ENCODE results near the gene ZFTA.

ZFTA gene

GRCh38 chr11:63805844-63806415 lies 37.4 kb upstream of the ZFTA start:
- Histone ChIP-seq H3K36me3 (ENCODE audit: control insufficient read depth, insufficient read depth, low read length) (no peaks in the 10 kb centered on the region), H3K4me3 (ENCODE audit: insufficient read depth, low read depth, low read length, poor library complexity, severe bottlenecking) (no peak overlapping the region), H3K4me1 (ENCODE audit: control insufficient read depth, insufficient read depth, low read length, poor library complexity, severe bottlenecking) (no peaks in the 10 kb centered on the region), H3K27ac (ENCODE audit: insufficient read depth, low read length, poor library complexity, severe bottlenecking) (no peak overlapping the region), H3K27me3 (replicated peaks; ENCODE audit: control insufficient read depth, insufficient read depth, low read length, poor library complexity, severe bottlenecking) (no peaks in the 10 kb centered on the region), H3K9me3 (ENCODE audit: control insufficient read depth, low read length) (no peaks in the 10 kb centered on the region)
- DNase-seq = no peak

GRCh38 chr11:63804259-63804658 lies 35.7 kb upstream of the ZFTA start:
- H3K27ac ChIP-seq (ENCODE audit: insufficient read depth, low read length, poor library complexity, severe bottlenecking) = no peak overlapping the region

GRCh38 chr11:63802637-63803414 lies 34.3 kb upstream of the ZFTA start:
- H3K27ac ChIP-seq (ENCODE audit: insufficient read depth, low read length, poor library complexity, severe bottlenecking) = no peak overlapping the region
- no peaks in the 10 kb centered on the region for H3K36me3 ChIP-seq (ENCODE audit: control insufficient read depth, insufficient read depth, low read length)
- no peaks in the 10 kb centered on the region for H3K4me1 ChIP-seq (ENCODE audit: control insufficient read depth, insufficient read depth, low read length, poor library complexity, severe bottlenecking)
- no peak for DNase-seq
- no peak overlapping the region for H3K4me3 ChIP-seq (ENCODE audit: insufficient read depth, low read depth, low read length, poor library complexity, severe bottlenecking)
- H3K9me3 ChIP-seq (ENCODE audit: control insufficient read depth, low read length) = no peaks in the 10 kb centered on the region
- no peaks in the 10 kb centered on the region for H3K27me3 ChIP-seq (replicated peaks; ENCODE audit: control insufficient read depth, insufficient read depth, low read length, poor library complexity, severe bottlenecking)

More at GRCh38 chr11:63804259-63804658, 35.7 kb upstream of the ZFTA start:
- no peaks in the 10 kb centered on the region for H3K9me3 ChIP-seq (ENCODE audit: control insufficient read depth, low read length)
- H3K36me3 ChIP-seq (ENCODE audit: control insufficient read depth, insufficient read depth, low read length) = no peaks in the 10 kb centered on the region
- H3K4me1 ChIP-seq (ENCODE audit: control insufficient read depth, insufficient read depth, low read length, poor library complexity, severe bottlenecking) = no peaks in the 10 kb centered on the region
- H3K4me3 ChIP-seq (ENCODE audit: insufficient read depth, low read depth, low read length, poor library complexity, severe bottlenecking) = no peak overlapping the region
- H3K27me3 ChIP-seq (replicated peaks; ENCODE audit: control insufficient read depth, insufficient read depth, low read length, poor library complexity, severe bottlenecking) = no peaks in the 10 kb centered on the region
- no peak for DNase-seq

- no peak overlapping the region for H3K27ac ChIP-seq (ENCODE audit: insufficient read depth, low read length, poor library complexity, severe bottlenecking)
These were observed 32.3 kb upstream of the ZFTA start for GRCh38 chr11:63800921-63801320.

GRCh38 chr11:63795066-63795465 lies 26.5 kb upstream of the ZFTA start:
- Histone ChIP-seq H3K4me3 (ENCODE audit: insufficient read depth, low read depth, low read length, poor library complexity, severe bottlenecking) (no peak overlapping the region), H3K9me3 (ENCODE audit: control insufficient read depth, low read length) (peaks cover 4% of the 10 kb centered on the region), H3K27ac (ENCODE audit: insufficient read depth, low read length, poor library complexity, severe bottlenecking) (no peak overlapping the region), H3K27me3 (replicated peaks; ENCODE audit: control insufficient read depth, insufficient read depth, low read length, poor library complexity, severe bottlenecking) (no peaks in the 10 kb centered on the region), H3K4me1 (ENCODE audit: control insufficient read depth, insufficient read depth, low read length, poor library complexity, severe bottlenecking) (no peaks in the 10 kb centered on the region), H3K36me3 (ENCODE audit: control insufficient read depth, insufficient read depth, low read length) (no peaks in the 10 kb centered on the region)
- no peak for DNase-seq

More at GRCh38 chr11:63800921-63801320, 32.3 kb upstream of the ZFTA start:
- Histone ChIP-seq H3K4me1 (ENCODE audit: control insufficient read depth, insufficient read depth, low read length, poor library complexity, severe bottlenecking) (no peaks in the 10 kb centered on the region), H3K4me3 (ENCODE audit: insufficient read depth, low read depth, low read length, poor library complexity, severe bottlenecking) (no peak overlapping the region), H3K27me3 (replicated peaks; ENCODE audit: control insufficient read depth, insufficient read depth, low read length, poor library complexity, severe bottlenecking) (no peaks in the 10 kb centered on the region), H3K36me3 (ENCODE audit: control insufficient read depth, insufficient read depth, low read length) (no peaks in the 10 kb centered on the region), H3K9me3 (ENCODE audit: control insufficient read depth, low read length) (no peaks in the 10 kb centered on the region)
- no peak for DNase-seq

- Histone ChIP-seq H3K9me3 (ENCODE audit: control insufficient read depth, low read length) (peaks cover 4% of the 10 kb centered on the region), H3K4me1 (ENCODE audit: control insufficient read depth, insufficient read depth, low read length, poor library complexity, severe bottlenecking) (no peaks in the 10 kb centered on the region), H3K27me3 (replicated peaks; ENCODE audit: control insufficient read depth, insufficient read depth, low read length, poor library complexity, severe bottlenecking) (no peaks in the 10 kb centered on the region), H3K27ac (ENCODE audit: insufficient read depth, low read length, poor library complexity, severe bottlenecking) (no peak overlapping the region), H3K4me3 (ENCODE audit: insufficient read depth, low read depth, low read length, poor library complexity, severe bottlenecking) (no peak overlapping the region), H3K36me3 (ENCODE audit: control insufficient read depth, insufficient read depth, low read length) (no peaks in the 10 kb centered on the region)
- no peak for DNase-seq
These were observed 24.6 kb upstream of the ZFTA start for GRCh38 chr11:63793161-63793560.

GRCh38 chr11:63791495-63792167 lies 23.1 kb upstream of the ZFTA start:
- Histone ChIP-seq H3K9me3 (ENCODE audit: control insufficient read depth, low read length) (peaks cover 4% of the 10 kb centered on the region), H3K27me3 (replicated peaks; ENCODE audit: control insufficient read depth, insufficient read depth, low read length, poor library complexity, severe bottlenecking) (no peaks in the 10 kb centered on the region), H3K27ac (ENCODE audit: insufficient read depth, low read length, poor library complexity, severe bottlenecking) (no peak overlapping the region), H3K36me3 (ENCODE audit: control insufficient read depth, insufficient read depth, low read length) (no peaks in the 10 kb centered on the region), H3K4me3 (ENCODE audit: insufficient read depth, low read depth, low read length, poor library complexity, severe bottlenecking) (no peak overlapping the region), H3K4me1 (ENCODE audit: control insufficient read depth, insufficient read depth, low read length, poor library complexity, severe bottlenecking) (no peaks in the 10 kb centered on the region)
- DNase-seq = no peak

GRCh38 chr11:63785823-63786222 lies 17.2 kb upstream of the ZFTA start:
- Histone ChIP-seq H3K9me3 (ENCODE audit: control insufficient read depth, low read length) (no peaks in the 10 kb centered on the region), H3K4me1 (ENCODE audit: control insufficient read depth, insufficient read depth, low read length, poor library complexity, severe bottlenecking) (no peaks in the 10 kb centered on the region), H3K4me3 (ENCODE audit: insufficient read depth, low read depth, low read length, poor library complexity, severe bottlenecking) (no peak overlapping the region), H3K27me3 (replicated peaks; ENCODE audit: control insufficient read depth, insufficient read depth, low read length, poor library complexity, severe bottlenecking) (no peaks in the 10 kb centered on the region), H3K27ac (ENCODE audit: insufficient read depth, low read length, poor library complexity, severe bottlenecking) (no peak overlapping the region), H3K36me3 (ENCODE audit: control insufficient read depth, insufficient read depth, low read length) (no peaks in the 10 kb centered on the region)
- DNase-seq = no peak

- Histone ChIP-seq H3K4me3 (ENCODE audit: insufficient read depth, low read depth, low read length, poor library complexity, severe bottlenecking) (no peak overlapping the region), H3K27ac (ENCODE audit: insufficient read depth, low read length, poor library complexity, severe bottlenecking) (no peak overlapping the region), H3K36me3 (ENCODE audit: control insufficient read depth, insufficient read depth, low read length) (no peaks in the 10 kb centered on the region), H3K4me1 (ENCODE audit: control insufficient read depth, insufficient read depth, low read length, poor library complexity, severe bottlenecking) (no peaks in the 10 kb centered on the region), H3K27me3 (replicated peaks; ENCODE audit: control insufficient read depth, insufficient read depth, low read length, poor library complexity, severe bottlenecking) (no peaks in the 10 kb centered on the region), H3K9me3 (ENCODE audit: control insufficient read depth, low read length) (no peaks in the 10 kb centered on the region)
- DNase-seq = no peak
These were observed 15.5 kb upstream of the ZFTA start for GRCh38 chr11:63783925-63784592.

- Histone ChIP-seq H3K9me3 (ENCODE audit: control insufficient read depth, low read length) (no peaks in the 10 kb centered on the region), H3K4me3 (ENCODE audit: insufficient read depth, low read depth, low read length, poor library complexity, severe bottlenecking) (no peak overlapping the region), H3K4me1 (ENCODE audit: control insufficient read depth, insufficient read depth, low read length, poor library complexity, severe bottlenecking) (no peaks in the 10 kb centered on the region), H3K27ac (ENCODE audit: insufficient read depth, low read length, poor library complexity, severe bottlenecking) (no peak overlapping the region), H3K36me3 (ENCODE audit: control insufficient read depth, insufficient read depth, low read length) (no peaks in the 10 kb centered on the region), H3K27me3 (replicated peaks; ENCODE audit: control insufficient read depth, insufficient read depth, low read length, poor library complexity, severe bottlenecking) (no peaks in the 10 kb centered on the region)
- no peak for DNase-seq
These were observed 14.2 kb upstream of the ZFTA start for GRCh38 chr11:63782749-63783148.

All from effector memory CD4-positive, alpha-beta T cell (primary cell).